ENCODE data around the gene ZCCHC3. TPM values are rescaled to one million over a fixed set of nuclear protein-coding genes. Genes with fewer than 3 reads are reported as not detected.

The ZCCHC3 gene
- total and polyA plus RNA-seq, 2 donors (not counting 1 experiment from before 2014, with no cell fraction given): 8.7 to 11.6 TPM

DNA sequence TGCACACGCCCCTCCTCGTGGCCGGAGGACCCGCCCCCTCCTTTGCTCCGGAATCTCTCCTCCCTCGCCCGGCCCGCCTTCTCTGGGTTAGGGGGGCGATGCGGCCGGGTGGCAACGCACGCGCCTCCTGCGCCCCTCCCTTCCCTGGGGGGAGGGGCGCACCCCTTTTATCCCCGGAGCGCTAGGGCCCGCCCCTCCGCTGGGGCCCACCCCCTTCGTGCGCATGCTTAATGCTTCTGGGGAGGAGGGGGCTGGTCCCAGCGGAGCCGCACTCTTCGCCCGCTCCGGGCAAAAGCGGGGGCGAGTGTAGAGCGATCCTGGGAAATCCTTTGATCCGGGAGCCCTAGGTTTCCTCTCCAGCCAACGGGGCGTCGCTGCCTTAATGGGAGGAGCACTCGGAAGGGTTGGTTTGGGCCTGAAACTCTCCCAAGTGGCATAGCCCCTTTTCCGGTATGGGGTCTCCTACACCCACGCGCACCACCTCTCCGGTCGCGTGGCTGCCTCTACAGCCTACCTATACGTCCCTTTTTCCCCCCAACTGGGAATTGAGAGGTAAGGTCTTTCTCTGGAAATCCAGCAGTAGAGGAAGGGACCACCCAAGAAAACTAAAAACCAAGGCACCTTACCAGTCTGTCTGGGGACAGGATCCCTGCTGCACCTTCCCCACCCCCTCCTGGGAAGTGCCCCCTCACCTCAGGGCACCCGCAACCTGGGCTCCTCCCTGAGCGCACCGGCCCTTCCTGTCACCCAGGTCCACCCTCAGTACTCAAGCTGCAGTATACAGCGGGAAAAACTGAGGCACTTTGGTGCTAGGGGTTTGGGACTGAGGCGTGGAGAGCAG lies 30.0 kb downstream of the ZCCHC3 start:
- H3K79me2 ChIP-seq (ENCODE audit: control insufficient read depth, insufficient read depth, low read length): peaks cover 26% of the 10 kb centered on the region
- H3K4me1 ChIP-seq (ENCODE audit: control insufficient read depth, extremely low read depth, insufficient read depth, low read length): peaks cover 10% of the 10 kb centered on the region
- no peak overlapping the region for H2AFZ ChIP-seq (ENCODE audit: low read length)
- H3K36me3 ChIP-seq (ENCODE audit: control insufficient read depth, insufficient read depth, low read length): peaks cover 4% of the 10 kb centered on the region
- TF ChIP-seq, protein P1, sequence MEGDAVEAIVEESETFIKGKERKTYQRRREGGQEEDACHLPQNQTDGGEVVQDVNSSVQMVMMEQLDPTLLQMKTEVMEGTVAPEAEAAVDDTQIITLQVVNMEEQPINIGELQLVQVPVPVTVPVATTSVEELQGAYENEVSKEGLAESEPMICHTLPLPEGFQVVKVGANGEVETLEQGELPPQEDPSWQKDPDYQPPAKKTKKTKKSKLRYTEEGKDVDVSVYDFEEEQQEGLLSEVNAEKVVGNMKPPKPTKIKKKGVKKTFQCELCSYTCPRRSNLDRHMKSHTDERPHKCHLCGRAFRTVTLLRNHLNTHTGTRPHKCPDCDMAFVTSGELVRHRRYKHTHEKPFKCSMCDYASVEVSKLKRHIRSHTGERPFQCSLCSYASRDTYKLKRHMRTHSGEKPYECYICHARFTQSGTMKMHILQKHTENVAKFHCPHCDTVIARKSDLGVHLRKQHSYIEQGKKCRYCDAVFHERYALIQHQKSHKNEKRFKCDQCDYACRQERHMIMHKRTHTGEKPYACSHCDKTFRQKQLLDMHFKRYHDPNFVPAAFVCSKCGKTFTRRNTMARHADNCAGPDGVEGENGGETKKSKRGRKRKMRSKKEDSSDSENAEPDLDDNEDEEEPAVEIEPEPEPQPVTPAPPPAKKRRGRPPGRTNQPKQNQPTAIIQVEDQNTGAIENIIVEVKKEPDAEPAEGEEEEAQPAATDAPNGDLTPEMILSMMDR (conservative IDR thresholded peaks at IDR 0.05 in 1 of 2, IDR thresholded peaks at IDR 0.05 in 1 of 2; ENCODE audit: low read depth in 1 of 2, low read length in 2 of 2): no peak
- no peak for TF ChIP-seq EZH2 (IDR thresholded peaks at IDR 0.05; ENCODE audit: low read length, missing control alignments)
- peak overlapping the region; percentile 98 for H3K4me2 ChIP-seq (ENCODE audit: extremely low read depth, insufficient read depth, low read length)
- H3K27me3 ChIP-seq (ENCODE audit: control insufficient read depth, insufficient read depth, low read length): no peaks in the 10 kb centered on the region
- peak overlapping the region; percentile 65 for H3K9ac ChIP-seq (ENCODE audit: insufficient read depth, low read length)
- DNase-seq (ENCODE audit: low read depth in 2 of 2): peak; percentile 92 to 93
- H3K27ac ChIP-seq (ENCODE audit: insufficient read depth, low read length): peak overlapping the region; percentile 66
- peak overlapping the region; percentile 86 to 96 (median 88) for H3K4me3 ChIP-seq (replicated peaks in 1 of 4; ENCODE audit: control extremely low read depth in 1 of 4, insufficient read depth in 1 of 4, low read depth in 3 of 4, low read length in 4 of 4)
- H4K20me1 ChIP-seq (ENCODE audit: control insufficient read depth, extremely low read depth, insufficient read depth, low read length): peaks cover 4% of the 10 kb centered on the region
- H3K9me3 ChIP-seq (ENCODE audit: control insufficient read depth, insufficient read depth, low read depth, low read length): no peaks in the 10 kb centered on the region

DNA sequence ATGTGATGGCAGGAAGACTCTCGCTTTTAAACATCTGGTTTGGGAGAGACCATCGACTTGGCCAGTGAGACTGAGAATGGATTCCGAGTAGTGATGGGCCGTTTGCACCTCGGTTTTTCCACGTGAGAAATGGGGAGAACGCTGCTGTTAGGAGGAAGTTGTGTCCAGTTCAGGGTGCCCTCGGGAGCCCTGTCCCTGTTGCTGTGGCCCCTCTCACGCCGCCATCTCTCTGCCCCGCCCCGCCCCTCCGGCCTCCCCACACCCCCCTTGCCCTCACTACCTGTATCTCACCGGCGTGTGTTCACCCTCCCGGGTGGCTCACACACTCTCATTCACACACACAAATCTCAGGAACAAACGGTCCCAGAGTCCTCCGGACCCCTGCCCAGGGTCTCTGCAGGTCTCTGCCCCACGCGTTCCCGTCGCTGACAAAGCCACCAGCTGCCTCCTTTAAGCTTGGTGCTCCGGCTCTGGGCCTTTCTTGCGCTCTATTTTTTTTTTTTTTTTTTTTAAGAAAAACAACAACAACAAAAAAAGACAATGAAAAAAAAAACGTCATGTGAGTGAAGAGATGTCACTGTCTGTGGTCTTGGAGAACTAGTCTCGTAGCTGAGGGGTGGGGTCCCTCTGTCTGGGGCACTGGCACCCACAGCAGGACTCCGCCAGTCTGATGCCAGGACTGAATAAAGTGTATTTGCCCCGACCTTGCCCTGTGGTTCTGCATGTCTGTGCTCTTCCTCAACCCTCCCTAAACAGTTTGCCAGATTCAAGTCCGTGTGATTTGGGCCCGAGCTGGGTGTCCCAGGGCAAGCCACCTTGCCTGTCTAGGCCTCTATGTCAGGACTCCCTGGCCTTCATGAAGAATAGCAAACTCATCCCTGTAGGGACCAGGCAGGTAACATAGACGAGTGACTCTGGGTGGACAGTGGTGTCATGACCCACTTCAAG lies 30.9 kb downstream of the ZCCHC3 start:
- TF ChIP-seq, protein P1 (conservative IDR thresholded peaks at IDR 0.05 in 1 of 2, IDR thresholded peaks at IDR 0.05 in 1 of 2; ENCODE audit: low read depth in 1 of 2, low read length in 2 of 2): no peak
- TF ChIP-seq EZH2 (IDR thresholded peaks at IDR 0.05; ENCODE audit: low read length, missing control alignments): no peak
- Histone ChIP-seq H3K36me3 (ENCODE audit: control insufficient read depth, insufficient read depth, low read length) (peaks cover 4% of the 10 kb centered on the region), H3K4me1 (ENCODE audit: control insufficient read depth, extremely low read depth, insufficient read depth, low read length) (peaks cover 10% of the 10 kb centered on the region), H3K79me2 (ENCODE audit: control insufficient read depth, insufficient read depth, low read length) (peaks cover 26% of the 10 kb centered on the region), H2AFZ (ENCODE audit: low read length) (no peak overlapping the region), H3K27ac (ENCODE audit: insufficient read depth, low read length) (peak overlapping the region; percentile 66), H3K4me3 (replicated peaks in 1 of 4; ENCODE audit: control extremely low read depth in 1 of 4, insufficient read depth in 1 of 4, low read depth in 3 of 4, low read length in 4 of 4) (peak overlapping the region; percentile 86 to 96 (median 88)), H3K4me2 (ENCODE audit: extremely low read depth, insufficient read depth, low read length) (peak overlapping the region; percentile 98), H3K9ac (ENCODE audit: insufficient read depth, low read length) (peak overlapping the region; percentile 65), H4K20me1 (ENCODE audit: control insufficient read depth, extremely low read depth, insufficient read depth, low read length) (peaks cover 4% of the 10 kb centered on the region), H3K27me3 (ENCODE audit: control insufficient read depth, insufficient read depth, low read length) (no peaks in the 10 kb centered on the region), H3K9me3 (ENCODE audit: control insufficient read depth, insufficient read depth, low read depth, low read length) (no peaks in the 10 kb centered on the region)
- peak in 1 of 2 donors; percentile 37 for DNase-seq (ENCODE audit: low read depth in 2 of 2)

All from fibroblast of lung (primary cell).